Activated naive CD4-positive, alpha-beta T cell treated with anti-CD3 and anti-CD28 coated beads, Interleukin-2, amount 50 U/mL, for 72 hours (primary cell): ENCODE data around the gene LILRA6. TPM values are rescaled to one million over a fixed set of nuclear protein-coding genes. Genes with fewer than 3 reads are reported as not detected.
"Not testable (repeated sequence)": the region's sequence is repeated elsewhere in the genome, so short reads cannot be mapped to it uniquely, and the experiment has no call there.

ENCODE experiments used
- ATAC-seq, 2 donors: fragments of 150-1000 bp; cut with Tn5 transposase; 2 replicates each; pipeline ENCODE4 v1.10.0; 2021; ENCODE audit warnings: mild to moderate bottlenecking in 2 of 2, moderate library complexity in 2 of 2
- DNase-seq, 2 donors: peaks; one replicate each; pipeline ENCODE4 v3.0.0; 2021 to 2022; ENCODE audit warnings: low spot score in 2 of 2
- H3K27ac Mint-ChIP-seq, 2 donors: one replicate each; pipeline ENCODE4 v1.8.0; 2022; ENCODE audit warnings: mild to moderate bottlenecking in 2 of 2, mixed read lengths in 2 of 2
- H3K36me3 Mint-ChIP-seq, 2 donors: one replicate each; pipeline ENCODE4 v1.8.0; 2022; ENCODE audit warnings: mixed read lengths in 2 of 2
- H3K9me3 Mint-ChIP-seq, 2 donors: one replicate each; pipeline ENCODE4 v1.8.0; 2022; ENCODE audit warnings: mixed read lengths in 2 of 2
- total RNA-seq, 2 donors: library from RNA; stranded (reverse); gene quantifications; one replicate each; pipeline ENCODE4 v1.2.3, GENCODE V29; 2022

Gene LILRA6
- total RNA-seq, 2 donors from 2014 or later, result not detected

DNA sequence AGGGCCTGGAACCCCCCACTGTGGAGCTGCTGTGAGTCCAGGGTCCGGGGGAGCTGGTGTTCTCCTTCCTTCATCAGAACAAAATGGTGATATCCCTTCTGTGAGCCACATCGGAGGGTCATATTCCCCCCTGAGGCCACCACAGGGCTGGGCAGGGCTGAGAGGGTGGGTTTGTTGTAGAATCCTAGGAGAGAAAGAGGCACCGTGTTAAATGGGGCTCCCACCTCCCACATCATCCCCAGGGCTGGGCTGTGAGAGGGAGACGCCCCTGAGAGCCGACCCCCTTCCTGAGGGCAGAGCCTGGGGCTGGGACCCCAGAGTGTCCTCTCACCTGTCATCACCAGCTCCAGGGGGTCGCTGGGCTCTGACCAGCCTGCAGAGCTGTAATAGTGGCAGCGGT is 20.6 kb downstream of the LILRA6 start:
- not testable (repeated sequence) for DNase-seq, ATAC-seq, H3K36me3 Mint-ChIP-seq, H3K9me3 Mint-ChIP-seq, H3K27ac Mint-ChIP-seq

DNA sequence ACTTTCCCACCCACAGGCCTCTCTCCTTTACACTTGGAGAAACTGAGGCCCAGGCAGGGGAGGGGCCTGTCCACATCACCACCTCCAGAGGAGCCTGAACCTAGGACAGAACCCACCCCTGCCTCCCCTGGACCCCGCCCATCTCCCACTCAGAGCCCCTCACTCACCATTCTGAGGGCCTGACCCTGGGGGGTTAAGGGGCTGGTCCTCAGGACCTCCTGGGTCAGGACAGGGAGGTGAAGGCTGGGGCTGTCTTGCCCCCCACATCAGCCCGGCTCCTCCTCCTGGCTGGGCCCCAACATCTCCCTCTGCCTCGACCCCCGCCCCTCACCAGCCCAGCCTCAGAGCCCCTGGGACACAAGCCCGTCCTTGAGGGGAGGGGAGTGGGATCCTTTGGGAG is 22.9 kb downstream of the LILRA6 start:
- not testable (repeated sequence) for DNase-seq, H3K36me3 Mint-ChIP-seq, H3K9me3 Mint-ChIP-seq, H3K27ac Mint-ChIP-seq
- ATAC-seq, result peak in 1 of 2 donors; percentile 8

DNA sequence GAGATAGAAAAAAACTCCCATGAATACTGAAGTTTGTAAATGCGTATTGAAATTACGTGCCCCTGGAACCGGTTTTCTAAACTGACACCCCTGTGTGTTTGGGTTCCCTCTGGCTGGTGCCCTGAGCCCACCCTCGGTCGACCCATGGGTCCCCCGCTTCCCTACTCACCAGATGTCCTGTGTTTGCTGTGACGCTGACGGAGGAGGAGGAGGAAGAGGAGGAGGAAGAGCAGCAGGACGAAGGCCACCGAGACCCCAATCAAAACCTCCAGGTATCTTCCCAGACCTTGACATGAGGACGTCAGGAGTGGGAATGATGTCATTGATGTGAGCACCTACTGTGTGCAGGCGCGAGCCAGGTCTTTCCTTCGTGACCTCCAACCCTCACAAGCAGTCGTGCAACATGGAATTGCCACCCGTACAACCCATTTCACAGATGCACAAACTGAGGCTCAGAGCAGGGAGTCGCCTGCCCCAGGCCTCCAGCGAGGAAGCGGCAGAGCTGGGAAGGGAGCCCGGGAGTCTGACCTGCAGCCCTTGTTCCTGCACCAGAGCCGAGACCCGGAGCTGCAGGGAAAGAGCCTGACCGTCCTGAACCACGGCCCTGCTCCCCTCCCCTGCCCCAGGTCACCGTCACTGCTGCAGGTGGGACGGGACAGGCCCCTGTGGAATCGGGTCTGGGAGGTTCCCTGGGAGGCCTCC is 23.5 kb downstream of the LILRA6 start:
- DNase-seq (no peak), ATAC-seq (no peak)
- Mint-ChIP-seq H3K9me3 (no peaks in the 10 kb centered on the region), H3K36me3 (peaks cover 0 to 6% of the 10 kb centered on the region in 2 donors), H3K27ac (no peak overlapping the region)

DNA sequence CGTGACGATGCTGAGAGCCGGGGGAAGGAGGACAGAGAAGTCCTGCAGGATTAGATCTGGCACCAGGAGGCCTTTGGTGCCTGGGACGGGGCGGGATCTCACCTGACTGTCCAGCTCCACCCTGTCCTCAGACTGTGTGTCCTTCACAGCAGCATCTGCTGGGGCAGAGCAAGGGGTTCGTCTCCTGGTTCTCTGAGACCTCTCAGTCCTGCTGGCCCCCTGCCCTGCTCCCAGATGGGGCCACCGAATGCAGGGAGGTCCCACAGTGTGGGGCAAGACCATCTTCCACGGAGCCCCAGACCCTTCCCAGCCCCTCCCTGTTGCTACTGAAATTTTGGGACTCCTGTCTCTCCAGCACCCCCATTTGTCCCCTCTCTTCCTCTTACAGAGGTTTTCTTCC is 24.3 kb downstream of the LILRA6 start:
- peaks cover 0 to 8% of the 10 kb centered on the region in 2 donors for H3K36me3 Mint-ChIP-seq
- H3K9me3 Mint-ChIP-seq, result no peaks in the 10 kb centered on the region
- DNase-seq (no peak), ATAC-seq (peak in 1 of 2 donors; percentile 13)
- peak overlapping the region in 1 of 2 donors; percentile 44 for H3K27ac Mint-ChIP-seq

DNA sequence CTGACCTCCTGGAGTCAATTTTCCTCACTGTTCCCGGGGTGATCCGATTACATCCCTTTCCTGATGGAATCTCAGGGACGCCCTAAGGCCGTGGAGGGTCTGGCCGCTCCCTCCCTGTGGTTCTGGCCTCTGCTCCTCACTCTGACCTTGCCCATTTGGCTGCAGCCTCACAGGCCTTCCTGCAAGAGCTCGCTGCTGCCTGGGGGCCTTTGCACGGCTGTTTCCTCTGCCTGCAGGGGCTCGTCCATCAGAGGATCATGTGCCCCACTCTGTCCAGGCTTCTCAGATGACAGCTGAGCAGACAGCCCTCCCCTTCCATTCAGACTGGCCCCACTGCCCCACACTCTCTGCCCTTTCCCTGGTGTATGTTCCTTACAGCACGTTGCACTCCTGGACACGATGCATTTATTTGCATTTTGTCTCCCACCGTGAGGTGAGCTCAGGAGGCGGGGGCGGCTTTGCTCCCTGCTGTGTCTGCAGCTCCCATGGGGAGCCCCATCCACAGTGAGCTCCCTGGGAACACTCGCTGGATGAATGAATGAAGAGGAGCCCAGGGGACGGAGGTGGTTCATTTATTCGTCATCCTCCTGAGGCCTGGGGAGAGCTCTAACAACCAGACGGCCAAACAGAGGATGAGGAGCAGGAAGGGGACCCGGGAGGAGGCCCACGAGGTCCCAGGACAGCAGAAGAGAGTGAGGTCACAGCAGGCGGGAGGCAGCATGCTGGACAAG is 24.9 kb downstream of the LILRA6 start:
- peak overlapping the region in 1 of 2 donors; percentile 44 for H3K27ac Mint-ChIP-seq
- not testable (repeated sequence) for DNase-seq, ATAC-seq, H3K9me3 Mint-ChIP-seq
- H3K36me3 Mint-ChIP-seq, result peaks cover 5 to 14% of the 10 kb centered on the region in 2 donors

DNA sequence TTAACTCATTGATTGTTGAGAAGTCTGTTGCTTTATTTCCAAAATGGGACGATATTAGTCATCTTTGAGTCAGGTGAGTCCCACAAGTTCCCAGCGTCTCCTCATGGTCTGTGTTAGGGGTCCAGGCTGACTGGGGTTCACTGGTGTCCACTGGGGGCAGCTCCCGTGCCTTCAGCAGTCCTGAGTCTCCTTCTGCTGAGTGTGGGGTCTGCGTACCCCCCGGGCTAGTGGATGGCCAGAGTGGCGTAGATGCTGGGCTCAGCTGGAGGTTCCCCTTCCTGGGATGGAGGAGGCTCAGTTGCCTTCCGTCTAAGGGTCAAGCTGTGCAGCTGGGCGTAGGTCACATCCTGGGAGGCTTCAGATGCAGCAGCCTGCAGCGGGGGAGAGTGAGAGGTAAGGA is 25.7 kb downstream of the LILRA6 start:
- Mint-ChIP-seq H3K9me3 (no peaks in the 10 kb centered on the region), H3K36me3 (peaks cover 8 to 16% of the 10 kb centered on the region in 2 donors), H3K27ac (no peak overlapping the region)
- DNase-seq (no peak), ATAC-seq (peak in 1 of 2 donors; percentile 11)

DNA sequence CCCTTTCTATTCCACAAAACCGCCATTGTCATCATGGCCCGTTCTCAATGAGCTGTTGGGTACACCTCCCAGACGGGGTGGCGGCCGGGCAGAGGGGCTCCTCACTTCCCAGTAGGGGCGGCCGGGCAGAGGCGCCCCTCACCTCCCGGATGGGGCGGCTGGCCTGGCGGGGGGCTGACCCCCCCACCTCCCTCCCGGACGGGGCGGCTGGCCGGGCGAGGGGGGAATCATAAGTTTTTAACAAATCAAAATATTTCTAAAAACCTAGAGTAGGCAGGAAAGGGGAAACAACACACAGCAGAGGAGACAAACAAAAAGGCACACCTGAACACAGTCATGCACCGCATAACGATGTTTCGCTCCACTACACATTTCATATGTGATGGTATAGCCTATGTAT is 27.9 kb downstream of the LILRA6 start:
- H3K9me3 Mint-ChIP-seq, ATAC-seq, H3K27ac Mint-ChIP-seq, DNase-seq: not testable (repeated sequence)
- H3K36me3 Mint-ChIP-seq, result peaks cover 13 to 29% of the 10 kb centered on the region in 2 donors

DNA sequence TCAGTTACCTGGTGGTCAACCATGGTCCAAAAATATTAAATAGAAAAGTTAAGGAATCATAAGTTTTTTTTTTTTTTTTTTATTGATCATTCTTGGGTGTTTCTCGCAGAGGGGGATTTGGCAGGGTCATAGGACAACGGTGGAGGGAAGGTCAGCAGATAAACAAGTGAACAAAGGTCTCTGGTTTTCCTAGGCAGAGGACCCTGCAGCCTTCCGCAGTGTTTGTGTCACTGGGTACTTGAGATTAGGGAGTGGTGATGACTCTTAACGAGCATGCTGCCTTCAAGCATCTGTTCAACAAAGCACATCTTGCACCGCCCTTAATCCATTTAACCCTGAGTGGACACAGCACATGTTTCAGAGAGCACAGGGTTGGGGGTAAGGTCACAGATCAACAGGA is 28.4 kb downstream of the LILRA6 start:
- DNase-seq, H3K27ac Mint-ChIP-seq, ATAC-seq, H3K9me3 Mint-ChIP-seq: not testable (repeated sequence)
- peaks cover 13 to 31% of the 10 kb centered on the region in 2 donors for H3K36me3 Mint-ChIP-seq

DNA sequence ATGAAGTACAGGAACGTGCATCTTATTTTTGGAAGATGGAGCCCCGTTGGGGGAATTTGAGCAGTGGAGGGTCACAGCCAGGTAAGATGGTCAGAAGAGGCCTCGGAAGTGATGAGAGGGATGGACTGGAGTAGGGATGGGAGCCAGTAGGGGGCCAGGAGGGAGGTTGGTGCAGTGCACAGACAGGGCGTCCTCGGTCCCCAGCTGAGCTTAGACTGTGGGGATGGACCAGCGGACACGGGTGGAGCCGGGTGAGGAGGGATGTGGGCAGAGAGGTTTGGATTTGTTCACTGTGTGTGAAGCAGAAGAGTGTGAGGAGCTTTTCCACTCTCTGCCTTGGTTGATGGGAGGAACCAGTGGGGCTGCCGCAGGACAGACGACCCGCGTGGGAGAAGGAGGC is 31.4 kb downstream of the LILRA6 start:
- DNase-seq (no peak), ATAC-seq (no peak)
- H3K9me3 Mint-ChIP-seq, result no peaks in the 10 kb centered on the region
- peak overlapping the region; percentile 81 to 91 for H3K27ac Mint-ChIP-seq
- peaks cover 13 to 47% of the 10 kb centered on the region in 2 donors for H3K36me3 Mint-ChIP-seq

DNA sequence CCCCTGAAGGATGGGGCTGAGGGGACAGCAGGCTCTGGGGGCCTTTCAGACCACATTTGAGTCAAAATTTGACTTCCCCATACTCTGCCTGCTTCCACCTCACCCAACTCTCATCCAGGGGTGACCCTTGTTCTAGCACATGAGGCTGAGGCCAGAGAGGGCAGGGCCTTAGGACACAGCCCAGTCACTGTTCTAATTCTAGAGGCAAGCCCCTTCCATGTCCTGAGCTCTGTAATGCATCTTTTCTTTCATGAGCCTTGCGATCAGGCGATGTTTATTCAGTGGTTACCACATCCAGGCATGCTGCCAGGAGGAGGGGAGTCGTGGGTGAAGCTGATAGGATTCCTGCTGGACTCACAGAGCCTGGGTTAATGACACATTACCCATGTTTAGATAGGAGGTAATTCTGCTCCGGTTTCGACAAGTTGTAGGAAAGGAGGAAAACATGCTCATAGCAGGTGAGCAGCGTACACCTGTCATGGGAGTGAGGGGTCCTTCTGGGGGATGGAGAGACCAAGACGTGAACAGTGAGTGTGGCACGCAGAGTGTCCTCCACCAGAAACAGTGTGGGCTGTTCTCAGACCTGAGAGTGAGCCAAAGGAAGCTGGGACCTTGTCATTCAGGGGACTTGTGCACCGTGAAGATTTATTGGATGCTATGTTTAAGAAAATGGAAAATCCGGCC is 32.6 kb downstream of the LILRA6 start:
- ATAC-seq (peak; percentile 0 to 4), DNase-seq (no peak)
- H3K9me3 Mint-ChIP-seq, result no peaks in the 10 kb centered on the region
- peaks cover 18 to 53% of the 10 kb centered on the region in 2 donors for H3K36me3 Mint-ChIP-seq
- peak overlapping the region; percentile 81 to 91 for H3K27ac Mint-ChIP-seq

DNA sequence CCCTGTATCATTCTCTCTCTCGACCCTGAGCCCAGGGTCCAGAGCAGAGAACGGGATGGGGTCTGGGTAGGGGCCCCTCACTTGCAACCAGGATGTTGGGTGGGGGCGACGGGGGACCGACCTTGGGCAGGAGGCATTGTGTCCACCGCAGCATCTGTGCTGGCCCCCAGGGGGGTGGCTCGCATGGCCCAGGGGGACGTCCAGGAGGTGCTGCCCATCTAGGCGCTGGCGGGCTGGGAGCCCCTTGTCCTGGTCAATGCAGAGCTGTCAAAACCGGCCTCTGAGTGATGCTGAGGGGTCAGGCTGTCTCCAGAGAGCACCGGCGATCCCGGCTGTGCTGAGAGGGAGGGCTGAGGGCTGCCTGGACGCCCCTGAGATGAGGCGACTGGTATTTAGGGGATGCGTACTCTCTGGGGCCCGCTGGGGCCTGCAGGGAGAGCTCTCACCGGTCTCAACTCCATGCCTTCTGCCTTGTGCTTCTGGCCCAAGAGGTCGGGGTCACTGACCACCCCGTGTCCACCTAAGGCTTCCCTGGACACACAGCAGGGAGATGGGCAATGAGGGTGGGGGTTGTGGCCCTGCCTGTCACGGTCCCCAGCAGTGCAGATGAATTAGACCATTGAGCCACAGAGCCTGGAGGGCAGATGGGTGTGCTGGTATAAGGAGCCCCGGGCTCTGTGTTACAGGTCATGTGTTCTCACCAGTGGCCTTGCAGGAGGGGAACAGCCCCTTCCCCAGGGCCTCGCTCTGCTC is 33.4 kb downstream of the LILRA6 start:
- ATAC-seq, result peak in 1 of 2 donors; percentile 3
- H3K36me3 Mint-ChIP-seq, result peaks cover 25 to 60% of the 10 kb centered on the region in 2 donors

DNA sequence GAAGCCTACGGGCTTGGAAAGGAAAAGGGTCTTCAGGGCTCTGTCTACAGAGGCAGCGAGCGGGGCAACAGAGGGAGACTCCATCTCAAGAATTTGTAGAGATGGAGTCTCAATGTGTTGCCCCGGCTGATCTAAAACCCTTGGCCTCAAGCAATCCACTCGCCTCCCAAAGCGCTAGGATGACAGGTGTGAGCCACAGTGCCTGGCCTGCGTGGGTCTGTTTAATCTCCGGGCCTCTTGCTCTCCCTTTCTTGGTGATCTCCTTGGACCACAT is 33.9 kb downstream of the LILRA6 start:
- ATAC-seq, result no peak
- H3K9me3 Mint-ChIP-seq, result no peaks in the 10 kb centered on the region
- peaks cover 25 to 65% of the 10 kb centered on the region in 2 donors for H3K36me3 Mint-ChIP-seq
- peak overlapping the region; percentile 81 to 91 for H3K27ac Mint-ChIP-seq
- no peak for DNase-seq

More for the DNA sequence above, 33.4 kb downstream of the LILRA6 start:
- DNase-seq, result no peak
- Mint-ChIP-seq H3K27ac (peak overlapping the region; percentile 81 to 91), H3K9me3 (no peaks in the 10 kb centered on the region)

DNA sequence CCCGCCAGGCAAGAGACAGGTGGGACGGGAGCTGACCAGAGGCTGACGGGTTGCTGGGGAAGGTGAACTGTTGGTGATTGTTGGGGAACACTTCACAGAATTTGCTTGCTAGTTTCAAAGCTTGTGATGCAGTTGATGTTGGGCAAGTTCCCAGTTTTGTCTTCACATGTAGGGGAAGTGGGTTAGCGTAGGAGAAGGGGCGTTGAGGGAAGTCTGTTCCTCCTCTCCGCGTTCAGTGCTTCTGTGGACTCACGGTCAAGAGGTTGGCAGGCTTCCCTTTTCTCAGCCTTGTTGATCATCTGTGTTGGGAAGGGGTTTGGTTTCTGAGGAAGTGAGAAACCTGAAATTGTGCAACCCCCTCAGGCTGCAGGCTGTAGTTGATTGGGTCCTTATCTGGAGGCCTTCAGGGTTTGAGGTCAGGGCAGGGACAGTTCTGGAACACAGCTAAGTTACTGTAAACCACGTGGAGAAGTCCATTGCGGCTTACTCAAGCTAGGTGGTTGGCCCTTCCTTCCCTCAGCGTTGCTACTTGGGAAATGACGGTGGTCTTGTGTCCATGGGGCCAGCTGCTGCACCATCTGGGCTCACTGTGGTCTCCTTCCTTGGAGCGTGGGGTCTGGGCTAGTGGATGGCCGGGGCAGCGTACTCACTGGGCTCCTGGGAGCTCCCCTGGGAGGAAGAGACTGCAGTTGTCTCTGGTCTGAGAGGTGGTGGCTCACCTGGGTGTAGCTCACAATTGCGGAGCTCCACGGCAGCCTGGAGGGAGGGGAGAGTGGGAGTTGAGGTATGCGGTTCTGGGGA is 34.4 kb downstream of the LILRA6 start:
- Mint-ChIP-seq H3K36me3 (peaks cover 28 to 68% of the 10 kb centered on the region in 2 donors), H3K27ac (peak overlapping the region; percentile 81 to 91), H3K9me3 (no peaks in the 10 kb centered on the region)
- ATAC-seq (peak; percentile 9 to 36), DNase-seq (peak in 1 of 2 donors; percentile 52)

DNA sequence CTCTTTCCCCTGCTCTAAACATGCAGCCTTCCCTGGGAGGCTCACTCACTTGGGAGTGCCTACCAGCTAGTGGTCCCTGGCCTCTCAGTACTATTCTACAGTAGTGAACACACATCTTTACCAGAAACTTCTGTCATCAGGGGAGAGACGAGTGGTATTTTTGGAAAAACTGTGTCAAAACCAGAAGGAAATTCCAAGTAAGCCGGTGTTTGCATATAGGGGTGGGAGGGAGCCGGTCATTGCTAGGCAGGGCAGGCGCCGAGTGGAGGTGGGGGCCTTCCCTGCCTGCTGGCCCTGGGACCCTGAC is 35.0 kb downstream of the LILRA6 start:
- Mint-ChIP-seq H3K9me3 (no peaks in the 10 kb centered on the region), H3K36me3 (peaks cover 28 to 68% of the 10 kb centered on the region in 2 donors), H3K27ac (peak overlapping the region; percentile 81 to 91)
- DNase-seq, result no peak
- ATAC-seq, result peak; percentile 13 to 16

DNA sequence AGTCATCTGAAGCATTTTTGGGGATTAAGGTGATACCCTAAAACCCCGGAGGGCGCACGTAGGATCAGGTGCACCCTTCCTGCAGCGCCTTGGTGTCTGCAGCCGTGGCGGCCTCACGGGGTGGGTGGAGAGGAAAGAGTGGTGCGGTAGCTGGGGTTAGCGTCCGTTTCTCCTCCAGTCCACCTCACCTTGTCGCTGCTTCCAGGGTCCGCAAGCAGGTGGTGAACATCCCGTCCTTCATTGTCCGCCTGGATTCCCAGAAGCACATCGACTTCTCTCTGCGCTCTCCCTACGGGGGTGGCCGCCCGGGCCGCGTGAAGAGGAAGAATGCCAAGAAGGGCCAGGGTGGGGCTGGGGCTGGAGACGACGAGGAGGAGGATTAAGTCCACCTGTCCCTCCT is 35.4 kb downstream of the LILRA6 start:
- not testable (repeated sequence) for DNase-seq, H3K9me3 Mint-ChIP-seq, ATAC-seq
- peak overlapping the region; percentile 81 to 91 for H3K27ac Mint-ChIP-seq
- peaks cover 31 to 70% of the 10 kb centered on the region in 2 donors for H3K36me3 Mint-ChIP-seq

DNA sequence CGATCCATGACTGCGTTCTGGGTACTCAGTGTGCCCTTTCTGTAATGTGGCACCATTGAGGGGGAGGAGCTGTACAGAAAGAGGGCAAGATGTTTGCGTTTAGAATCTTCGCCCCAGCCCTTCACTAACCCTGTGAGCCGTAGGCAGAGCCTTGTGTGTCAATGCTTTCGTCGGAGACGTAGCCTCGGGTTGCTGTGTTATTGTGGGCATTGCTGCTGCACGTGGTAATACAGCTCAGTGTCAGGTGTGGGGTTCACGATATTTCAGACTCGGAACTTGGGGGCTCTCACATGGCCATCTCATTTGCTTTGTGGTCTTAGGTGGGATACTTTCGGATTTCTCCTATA is 35.8 kb downstream of the LILRA6 start:
- H3K9me3 Mint-ChIP-seq, result no peaks in the 10 kb centered on the region
- peak overlapping the region; percentile 81 to 91 for H3K27ac Mint-ChIP-seq
- ATAC-seq (no peak), DNase-seq (no peak)
- H3K36me3 Mint-ChIP-seq, result peaks cover 35 to 74% of the 10 kb centered on the region in 2 donors
